Ascending aorta (tissue), 2 donors: Measurements from ENCODE around the gene CDH1. TPM values are rescaled to one million over a fixed set of nuclear protein-coding genes. Genes with fewer than 3 reads are reported as not detected.

Experiments
- DNase-seq, 2 donors: peaks; one replicate each; pipeline ENCODE4 v3.0.0-alpha.2; 2019; ENCODE audit warnings: low spot score in 2 of 2
- H3K27ac ChIP-seq, 2 donors: fragments of 200-600 bp; sonication (generic); one replicate each; pipeline ENCODE4 v1.5.1; 2016 to 2017; ENCODE audit warnings: mild to moderate bottlenecking in 1 of 2
- H3K27me3 ChIP-seq: fragments of 200-600 bp; sonication (generic); one replicate; pipeline ENCODE4 v1.5.1; 2017
- H3K36me3 ChIP-seq, 2 donors: fragments of 200-600 bp; sonication (generic); one replicate each; pipeline ENCODE4 v1.5.1; 2016
- H3K4me1 ChIP-seq, 2 donors: fragments of 200-600 bp; sonication (generic); one replicate each; pipeline ENCODE4 v1.5.1; 2016 to 2017; ENCODE audit warnings: mild to moderate bottlenecking in 1 of 2
- H3K4me3 ChIP-seq, 2 donors: fragments of 200-600 bp; sonication (generic); one replicate each; pipeline ENCODE4 v1.5.1; 2016 to 2017; ENCODE audit warnings: mild to moderate bottlenecking in 1 of 2
- H3K9me3 ChIP-seq, 2 donors: fragments of 200-600 bp; sonication (generic); one replicate each; pipeline ENCODE4 v1.5.1; 2016
- intact Hi-C: fragments of 100-400 bp; cut with DNase I; formaldehyde crosslinking; loops from one replicate; pipeline ENCODE4 v1.15.1; 2023
- total RNA-seq: library from RNA; depleted of rRNA; stranded (reverse); fragments of >200 nt; gene quantifications from one replicate; pipeline ENCODE4 v1.1.0, GENCODE V29; 2016
- TF ChIP-seq, protein P1 (sequence below), 3 experiments: fragments of 200-600 bp in 2 of 3; fragments of 450-650 bp in 1 of 3; sonication (generic) in 2 of 3; IDR thresholded peaks; one replicate each; pipeline ENCODE4 v1.5.1; 2016 to 2019; ENCODE audit warnings: antibody characterized with exemption in 3 of 3, mild to moderate bottlenecking in 1 of 3, moderate library complexity in 1 of 3

Gene CDH1
- total RNA-seq, 1 donor from 2014 or later, result not detected

DNA sequence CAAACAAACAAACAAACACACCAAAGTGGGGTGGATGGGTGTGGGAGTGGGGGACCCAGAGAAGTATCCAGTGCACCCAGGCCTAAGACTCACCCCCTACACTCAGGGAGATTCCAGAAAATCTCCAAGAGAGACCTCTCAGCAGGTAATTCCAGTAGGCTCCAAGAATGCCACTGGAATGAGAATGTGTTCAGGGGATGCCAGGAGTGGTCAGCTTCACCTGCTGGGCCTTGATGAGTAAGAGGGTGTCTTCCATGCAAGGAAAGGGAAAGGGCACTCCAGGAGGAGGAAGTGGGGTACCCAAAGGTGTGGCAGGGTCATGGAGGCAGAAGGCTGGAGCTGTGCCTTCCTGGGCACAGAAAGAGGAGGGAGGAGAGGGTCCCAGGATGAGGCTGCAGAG lies 9.9 kb downstream of the CDH1 start:
- H3K4me1 ChIP-seq, result no peaks in the 10 kb centered on the region
- TF ChIP-seq, protein P1, sequence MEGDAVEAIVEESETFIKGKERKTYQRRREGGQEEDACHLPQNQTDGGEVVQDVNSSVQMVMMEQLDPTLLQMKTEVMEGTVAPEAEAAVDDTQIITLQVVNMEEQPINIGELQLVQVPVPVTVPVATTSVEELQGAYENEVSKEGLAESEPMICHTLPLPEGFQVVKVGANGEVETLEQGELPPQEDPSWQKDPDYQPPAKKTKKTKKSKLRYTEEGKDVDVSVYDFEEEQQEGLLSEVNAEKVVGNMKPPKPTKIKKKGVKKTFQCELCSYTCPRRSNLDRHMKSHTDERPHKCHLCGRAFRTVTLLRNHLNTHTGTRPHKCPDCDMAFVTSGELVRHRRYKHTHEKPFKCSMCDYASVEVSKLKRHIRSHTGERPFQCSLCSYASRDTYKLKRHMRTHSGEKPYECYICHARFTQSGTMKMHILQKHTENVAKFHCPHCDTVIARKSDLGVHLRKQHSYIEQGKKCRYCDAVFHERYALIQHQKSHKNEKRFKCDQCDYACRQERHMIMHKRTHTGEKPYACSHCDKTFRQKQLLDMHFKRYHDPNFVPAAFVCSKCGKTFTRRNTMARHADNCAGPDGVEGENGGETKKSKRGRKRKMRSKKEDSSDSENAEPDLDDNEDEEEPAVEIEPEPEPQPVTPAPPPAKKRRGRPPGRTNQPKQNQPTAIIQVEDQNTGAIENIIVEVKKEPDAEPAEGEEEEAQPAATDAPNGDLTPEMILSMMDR (IDR thresholded peaks at IDR 0.05), result no peak
- intact Hi-C loops, result no loop called here
- H3K4me3 ChIP-seq, result no peak overlapping the region
- no peaks in the 10 kb centered on the region for H3K36me3 ChIP-seq
- H3K27me3 ChIP-seq, result no peaks in the 10 kb centered on the region
- H3K9me3 ChIP-seq, result no peaks in the 10 kb centered on the region
- no peak for DNase-seq
- H3K27ac ChIP-seq, result no peak overlapping the region

DNA sequence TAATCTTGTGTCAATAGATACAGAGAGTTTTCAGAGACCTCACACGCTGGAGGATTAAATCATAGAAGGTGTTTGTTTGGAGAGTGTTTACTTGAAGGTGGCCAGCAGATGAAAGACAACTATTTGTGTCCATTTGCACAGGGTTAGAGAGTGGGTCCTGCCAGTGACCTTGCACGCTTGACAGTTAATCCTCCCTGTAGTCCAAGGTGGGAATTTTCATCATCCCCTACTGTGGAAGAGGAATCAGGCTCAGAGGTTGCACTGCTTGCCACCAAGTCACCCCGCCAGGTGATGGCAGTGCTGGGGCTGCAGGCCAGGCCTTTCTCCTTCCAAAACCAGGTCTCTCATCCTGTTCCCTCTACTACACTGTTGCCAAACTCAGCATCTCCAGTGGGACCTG lies 12.3 kb downstream of the CDH1 start:
- intact Hi-C loops, result no loop called here
- H3K27ac ChIP-seq, result no peak overlapping the region
- TF ChIP-seq, protein P1 (IDR thresholded peaks at IDR 0.05), result no peak

DNA sequence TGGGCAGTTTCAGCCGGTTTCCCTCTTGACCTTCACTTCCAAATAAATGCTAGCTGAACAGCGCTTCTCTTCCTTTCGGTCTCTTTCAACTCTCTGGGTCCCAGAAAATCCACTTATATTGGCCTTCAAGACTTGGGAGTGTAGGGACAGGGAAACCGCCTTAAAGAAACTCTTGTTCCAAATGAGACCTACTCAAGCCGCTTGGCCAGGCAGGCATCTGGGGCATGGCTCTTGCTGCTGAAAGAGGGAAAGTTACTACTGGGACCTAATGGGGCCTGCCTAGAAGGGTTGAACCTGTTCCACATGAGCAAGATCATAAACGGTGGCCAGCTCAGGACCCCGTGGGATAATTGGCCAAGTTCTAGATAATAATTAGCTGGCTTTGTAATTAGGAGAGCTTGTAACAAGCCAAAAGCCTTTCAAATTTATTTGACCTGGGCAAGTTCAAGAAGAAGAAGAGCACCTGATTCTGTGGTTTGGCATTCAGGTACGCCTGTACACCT lies 13.2 kb downstream of the CDH1 start:
- Histone ChIP-seq H3K27me3 (no peaks in the 10 kb centered on the region), H3K4me1 (no peaks in the 10 kb centered on the region), H3K4me3 (no peak overlapping the region), H3K27ac (no peak overlapping the region), H3K36me3 (no peaks in the 10 kb centered on the region), H3K9me3 (no peaks in the 10 kb centered on the region)
- TF ChIP-seq, protein P1 (IDR thresholded peaks at IDR 0.05), result no peak
- no peak for DNase-seq
- intact Hi-C loops, result no loop called here

More for the DNA sequence above, 12.3 kb downstream of the CDH1 start:
- no peak overlapping the region for H3K4me3 ChIP-seq
- H3K4me1 ChIP-seq, result no peaks in the 10 kb centered on the region
- no peak for DNase-seq
- no peaks in the 10 kb centered on the region for H3K36me3 ChIP-seq
- H3K27me3 ChIP-seq, result no peaks in the 10 kb centered on the region
- no peaks in the 10 kb centered on the region for H3K9me3 ChIP-seq

DNA sequence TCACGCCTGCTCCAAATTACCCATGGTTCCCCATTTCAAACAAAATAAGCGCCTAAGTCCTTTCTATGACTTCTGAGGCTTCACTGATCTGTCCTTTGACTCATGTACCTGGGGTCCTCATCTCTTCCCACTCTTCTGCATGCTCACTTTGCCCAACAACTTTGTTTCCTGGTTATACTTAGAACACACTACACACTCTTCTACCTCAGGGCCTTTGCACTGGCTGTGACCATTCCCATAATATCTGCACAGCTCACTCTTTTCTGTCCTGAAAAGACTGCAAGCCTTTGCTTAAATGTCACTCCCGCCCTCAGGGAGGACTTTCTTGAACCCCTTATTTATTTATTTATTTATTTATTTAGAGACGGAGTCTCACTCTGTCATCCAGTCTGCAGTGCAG lies 14.1 kb downstream of the CDH1 start:
- no peaks in the 10 kb centered on the region for H3K9me3 ChIP-seq
- no peak for DNase-seq
- no peak overlapping the region for H3K27ac ChIP-seq
- no peaks in the 10 kb centered on the region for H3K27me3 ChIP-seq
- no peaks in the 10 kb centered on the region for H3K36me3 ChIP-seq
- TF ChIP-seq, protein P1 (IDR thresholded peaks at IDR 0.05), result no peak
- intact Hi-C loops, result no loop called here
- no peak overlapping the region for H3K4me3 ChIP-seq
- no peaks in the 10 kb centered on the region for H3K4me1 ChIP-seq

DNA sequence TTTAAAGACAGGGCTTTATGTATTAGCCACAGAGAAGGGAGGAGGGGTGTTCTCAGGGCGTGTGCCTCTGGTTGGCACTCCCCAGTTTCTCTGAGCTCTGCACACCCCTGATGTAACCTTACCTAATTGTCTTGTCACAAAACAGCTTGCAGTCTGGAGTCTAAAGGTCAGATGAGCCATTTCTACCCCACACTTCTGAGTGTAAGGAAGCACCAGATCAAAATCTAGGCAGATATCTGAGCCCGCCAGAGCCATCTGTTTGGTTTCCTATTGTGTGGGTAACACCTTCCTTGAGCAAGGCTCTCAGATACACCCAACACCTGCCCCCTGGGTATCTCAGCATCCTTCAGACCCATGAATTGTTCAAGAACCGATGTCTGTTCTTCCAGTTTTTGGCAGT lies 15.5 kb downstream of the CDH1 start:
- intact Hi-C loops, result no loop called here
- H3K27ac ChIP-seq, result no peak overlapping the region
- no peaks in the 10 kb centered on the region for H3K36me3 ChIP-seq
- TF ChIP-seq, protein P1 (IDR thresholded peaks at IDR 0.05), result no peak
- H3K4me1 ChIP-seq, result no peaks in the 10 kb centered on the region
- no peaks in the 10 kb centered on the region for H3K27me3 ChIP-seq
- DNase-seq, result no peak
- no peak overlapping the region for H3K4me3 ChIP-seq
- no peaks in the 10 kb centered on the region for H3K9me3 ChIP-seq
